Stomach (tissue), 19 donors: Measurements from ENCODE around the gene TBK1. TPM values are rescaled to one million over a fixed set of nuclear protein-coding genes. Genes with fewer than 3 reads are reported as not detected.
A peak's percentile ranks its signal among the peaks of the same experiment; 100 is the strongest.

ENCODE experiments used
- DNase-seq, 2 donors: peaks; one replicate each; pipeline versions ENCODE4 v3.0.0 to v3.0.0-alpha.2; 2013 to 2019
- H3K27ac ChIP-seq, 5 donors: fragments of 200-600 bp in 4 of 5; sonication (generic) in 4 of 5; one replicate each; pipeline ENCODE4 v1.5.1; 2013 to 2019; ENCODE audit warnings: mild to moderate bottlenecking in 1 of 5, moderate library complexity in 1 of 5
- H3K27me3 ChIP-seq, 3 donors: fragments of 200-600 bp; sonication (generic); one replicate each; pipeline ENCODE4 v1.5.1; 2017 to 2019; ENCODE audit warnings: mixed run types in 1 of 3
- H3K36me3 ChIP-seq, 4 donors: fragments of 200-600 bp; sonication (generic); 1 replicate in 3 of 4; 2 replicates in 1 of 4; pipeline ENCODE4 v1.5.1; 2016 to 2019
- H3K4me1 ChIP-seq, 4 donors: fragments of 200-600 bp; sonication (generic); one replicate each; pipeline ENCODE4 v1.5.1; 2016 to 2019
- H3K4me3 ChIP-seq, 4 donors: fragments of 200-600 bp; sonication (generic) in 3 of 4; one replicate each; pipeline ENCODE4 v1.5.1; 2016 to 2019; ENCODE audit warnings: mild to moderate bottlenecking in 1 of 4
- H3K9me3 ChIP-seq, 4 donors: fragments of 200-600 bp; sonication (generic); one replicate each; pipeline ENCODE4 v1.5.1; 2016 to 2019
- EP300 ChIP-seq: sonication (generic); formaldehyde crosslinking; IDR thresholded peaks from one replicate; pipeline ENCODE4 v1.6.1; 2017; ENCODE audit warnings: antibody characterized with exemption
- POLR2A ChIP-seq, 4 donors: fragments of 450-650 bp; IDR thresholded peaks; one replicate each; pipeline ENCODE4 v1.6.1; 2016; ENCODE audit warnings: antibody characterized with exemption in 4 of 4, control low read depth in 2 of 4, mild to moderate bottlenecking in 1 of 4, moderate library complexity in 1 of 4
- POLR2AphosphoS5 ChIP-seq, 3 donors: sonication (generic); formaldehyde crosslinking; IDR thresholded peaks; one replicate each; pipeline ENCODE4 v1.6.1; 2016; ENCODE audit warnings: antibody characterized with exemption in 3 of 3
- WGBS, 5 donors: extraction: QIAGEN DNeasy Blood & Tissue Kit in 3 of 5; methylation state at CpG; one replicate each; pipeline versions ENCODE4 v1.1.5 to v1.1.7; 2013 to 2018; 5-methylcytosine and 5-hydroxymethylcytosine counted together
- intact Hi-C: fragments of 100-400 bp; cut with DNase I; formaldehyde crosslinking; loops from one replicate; pipeline ENCODE4 v1.15.1; 2023; ENCODE audit warnings: low total_unique reads
- long read RNA-seq, 10 donors: transcript quantifications; one replicate each; lab custom pipeline, GENCODE V29; 2026
- polyA plus RNA-seq, 3 donors: library from polyadenylated mRNA; stranded (reverse); fragments of 200-250 nt; gene quantifications; one replicate each; pipeline ENCODE4 v1.2.3, GENCODE V29; 2013
- total RNA-seq, 5 donors: library from RNA; depleted of rRNA; stranded (reverse); fragments of >200 nt; gene quantifications; one replicate each; pipeline versions ENCODE4 v1.1.0 to v1.2.3, GENCODE V29; 2014 to 2016
- TF ChIP-seq, protein P1 (sequence below), 7 experiments: fragments of 450-650 bp in 4 of 7; fragments of 200-600 bp in 3 of 7; sonication (generic) in 3 of 7; IDR thresholded peaks; one replicate each; pipeline ENCODE4 v1.5.1; 2016 to 2019; ENCODE audit warnings: antibody characterized with exemption in 7 of 7, control low read depth in 2 of 7, mild to moderate bottlenecking in 1 of 7
- donor health status: healthy with polysubstance abuse.
- donor health status: Bipolar disorder and iron deficiency.
- donor health status: healthy.

Gene TBK1
- total RNA-seq (10 to 100 TPM in 3 of 5 donors, 1 to 10 TPM in 2; 1.4 to 45.5 (median 13.4) TPM), polyA plus RNA-seq (10 to 100 TPM in 2 of 3 donors, 1 to 10 TPM in 1; 10.0 to 16.0 (median 11.3) TPM)
- long read RNA-seq, donor 1, partial matches to known transcripts, result 0 of 1 reads
- long read RNA-seq, donor 1, other reads (novel, unspliced or antisense), result 0 of 1 reads
- long read RNA-seq, donor 2, result 0 reads
- long read RNA-seq, donor 3, partial matches to known transcripts, result 0 of 4 reads
- long read RNA-seq, donor 3, other reads (novel, unspliced or antisense), result 0 of 4 reads
- long read RNA-seq, donor 4, partial matches to known transcripts, result 0 of 1 reads
- long read RNA-seq, donor 4, other reads (novel, unspliced or antisense), result 0 of 1 reads
- long read RNA-seq, donor 5, partial matches to known transcripts, result 0 of 1 reads
- long read RNA-seq, donor 5, other reads (novel, unspliced or antisense), result 0 of 1 reads
- long read RNA-seq, donor 6, partial matches to known transcripts, result 0 of 2 reads
- long read RNA-seq, donor 6, other reads (novel, unspliced or antisense), result 0 of 2 reads
- long read RNA-seq, donor 7, partial matches to known transcripts, result 0 of 1 reads
- long read RNA-seq, donor 7, other reads (novel, unspliced or antisense), result 0 of 1 reads
- long read RNA-seq, donor 8, partial matches to known transcripts, result 0 of 2 reads
- long read RNA-seq, donor 8, other reads (novel, unspliced or antisense), result 0 of 2 reads
- long read RNA-seq, donor 9, partial matches to known transcripts, result 0 of 2 reads
- long read RNA-seq, donor 9, other reads (novel, unspliced or antisense), result 0 of 2 reads
- long read RNA-seq, donor 10, result 0 reads

DNA sequence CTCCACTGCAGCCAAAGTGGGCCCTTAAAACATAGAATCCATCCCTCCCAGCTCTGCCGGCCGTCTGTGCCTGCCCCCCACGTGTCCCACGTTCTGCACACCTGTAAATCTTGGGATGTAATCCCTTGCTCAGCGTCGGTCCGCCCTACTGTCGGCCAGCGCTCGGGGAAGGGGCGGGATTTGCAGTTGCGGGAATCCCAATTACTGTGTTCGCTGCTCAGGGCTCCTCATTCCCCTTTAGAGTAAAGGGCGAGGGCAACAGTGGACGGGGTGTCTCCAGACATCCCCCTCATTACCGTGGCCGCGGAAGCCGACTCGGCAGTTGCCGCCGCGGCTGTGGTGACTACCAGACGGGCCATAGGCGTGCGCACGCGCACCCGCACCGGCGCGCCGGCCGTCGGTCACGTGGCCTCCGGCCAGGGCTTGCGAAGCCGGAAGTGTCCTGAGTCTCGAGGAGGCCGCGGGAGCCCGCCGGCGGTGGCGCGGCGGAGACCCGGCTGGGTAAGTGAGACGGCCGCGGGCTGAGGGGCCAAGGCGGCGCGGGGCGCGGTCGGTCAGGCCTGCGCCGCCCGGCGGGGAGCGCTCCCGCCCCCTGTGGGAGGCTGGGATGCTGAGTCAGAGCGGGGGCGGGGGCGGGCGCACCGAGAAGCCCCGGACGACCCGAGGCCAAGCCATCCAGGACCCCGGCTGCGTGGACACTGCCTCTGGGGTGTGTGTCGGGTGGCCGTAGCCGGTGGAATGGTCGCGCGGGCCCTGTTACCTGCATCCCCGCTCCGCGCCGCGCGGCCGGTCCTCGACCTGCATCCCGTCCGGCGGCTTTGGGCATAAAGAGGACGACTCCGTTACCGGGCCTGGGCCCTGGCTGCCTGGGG is at the start of gene TBK1:
TBK1 (plus strand) TSS at position 434 of the 872 bp plus-strand sequence. CDS start 3,751 bp downstream, outside the sequence.
- WGBS, 5 donors, result 0 to 1% (median 0%) methylated on average over 30 to 94 of the region's 94 CpGs
- H3K9me3 ChIP-seq, result no peaks in the 10 kb centered on the region
- peak; percentile 93 to 96 for DNase-seq
- intact Hi-C loops, result no loop called here
- no peaks in the 10 kb centered on the region for H3K27me3 ChIP-seq
- H3K4me3 ChIP-seq, result peak within 1 kb of the TSS; percentile 78 to 96 (median 82)
- H3K27ac ChIP-seq, result peak within 1 kb of the TSS; percentile 97 to 99 (median 98)
- peak; percentile 83 to 91 (median 90) for TF ChIP-seq POLR2AphosphoS5 (IDR thresholded peaks at IDR 0.05)
- TF ChIP-seq, protein P1, sequence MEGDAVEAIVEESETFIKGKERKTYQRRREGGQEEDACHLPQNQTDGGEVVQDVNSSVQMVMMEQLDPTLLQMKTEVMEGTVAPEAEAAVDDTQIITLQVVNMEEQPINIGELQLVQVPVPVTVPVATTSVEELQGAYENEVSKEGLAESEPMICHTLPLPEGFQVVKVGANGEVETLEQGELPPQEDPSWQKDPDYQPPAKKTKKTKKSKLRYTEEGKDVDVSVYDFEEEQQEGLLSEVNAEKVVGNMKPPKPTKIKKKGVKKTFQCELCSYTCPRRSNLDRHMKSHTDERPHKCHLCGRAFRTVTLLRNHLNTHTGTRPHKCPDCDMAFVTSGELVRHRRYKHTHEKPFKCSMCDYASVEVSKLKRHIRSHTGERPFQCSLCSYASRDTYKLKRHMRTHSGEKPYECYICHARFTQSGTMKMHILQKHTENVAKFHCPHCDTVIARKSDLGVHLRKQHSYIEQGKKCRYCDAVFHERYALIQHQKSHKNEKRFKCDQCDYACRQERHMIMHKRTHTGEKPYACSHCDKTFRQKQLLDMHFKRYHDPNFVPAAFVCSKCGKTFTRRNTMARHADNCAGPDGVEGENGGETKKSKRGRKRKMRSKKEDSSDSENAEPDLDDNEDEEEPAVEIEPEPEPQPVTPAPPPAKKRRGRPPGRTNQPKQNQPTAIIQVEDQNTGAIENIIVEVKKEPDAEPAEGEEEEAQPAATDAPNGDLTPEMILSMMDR (IDR thresholded peaks at IDR 0.05), result peak in 1 of 7 experiments; percentile 20
- no peak for TF ChIP-seq EP300
- no peak for TF ChIP-seq POLR2A (IDR thresholded peaks at IDR 0.05)
- peaks cover 8 to 30% (median 23%) of the 10 kb centered on the region in 4 donors for H3K36me3 ChIP-seq
- peaks cover 2 to 47% (median 31%) of the 10 kb centered on the region in 4 donors for H3K4me1 ChIP-seq

DNA sequence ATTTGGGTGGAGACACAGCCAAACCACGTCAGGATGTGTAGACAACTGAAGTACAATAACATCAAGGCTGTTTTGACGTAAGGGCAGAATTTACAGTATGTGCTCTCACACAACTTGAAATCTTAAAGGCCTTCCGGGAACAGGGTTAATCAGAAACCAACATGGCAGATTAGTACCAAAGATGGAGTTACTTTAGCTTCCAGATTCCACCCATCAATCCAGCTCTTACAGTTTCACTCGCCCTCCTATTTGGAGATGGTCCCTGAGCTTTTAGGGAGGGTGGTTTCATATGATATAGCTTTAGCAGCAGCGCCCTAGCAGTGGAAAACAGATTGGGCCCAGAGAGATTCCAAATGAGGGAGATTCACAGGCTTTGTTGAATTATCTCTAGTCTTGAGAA is 49.7 kb upstream of the TBK1 start:
- intact Hi-C loops, result no loop called here
- no peaks in the 10 kb centered on the region for H3K27me3 ChIP-seq
- H3K4me3 ChIP-seq, result no peak overlapping the region
- no peaks in the 10 kb centered on the region for H3K9me3 ChIP-seq
- DNase-seq, result no peak
- H3K4me1 ChIP-seq, result peaks cover 13 to 30% (median 23%) of the 10 kb centered on the region in 4 donors
- 82 to 94% (median 91%) methylated on average over 5 of the region's 5 CpGs for WGBS, 5 donors
- H3K36me3 ChIP-seq, result no peaks in the 10 kb centered on the region
- H3K27ac ChIP-seq, result no peak overlapping the region
- TF ChIP-seq, protein P1 (IDR thresholded peaks at IDR 0.05), result no peak
- TF ChIP-seq POLR2A (IDR thresholded peaks at IDR 0.05) (no peak), EP300 (no peak)

DNA sequence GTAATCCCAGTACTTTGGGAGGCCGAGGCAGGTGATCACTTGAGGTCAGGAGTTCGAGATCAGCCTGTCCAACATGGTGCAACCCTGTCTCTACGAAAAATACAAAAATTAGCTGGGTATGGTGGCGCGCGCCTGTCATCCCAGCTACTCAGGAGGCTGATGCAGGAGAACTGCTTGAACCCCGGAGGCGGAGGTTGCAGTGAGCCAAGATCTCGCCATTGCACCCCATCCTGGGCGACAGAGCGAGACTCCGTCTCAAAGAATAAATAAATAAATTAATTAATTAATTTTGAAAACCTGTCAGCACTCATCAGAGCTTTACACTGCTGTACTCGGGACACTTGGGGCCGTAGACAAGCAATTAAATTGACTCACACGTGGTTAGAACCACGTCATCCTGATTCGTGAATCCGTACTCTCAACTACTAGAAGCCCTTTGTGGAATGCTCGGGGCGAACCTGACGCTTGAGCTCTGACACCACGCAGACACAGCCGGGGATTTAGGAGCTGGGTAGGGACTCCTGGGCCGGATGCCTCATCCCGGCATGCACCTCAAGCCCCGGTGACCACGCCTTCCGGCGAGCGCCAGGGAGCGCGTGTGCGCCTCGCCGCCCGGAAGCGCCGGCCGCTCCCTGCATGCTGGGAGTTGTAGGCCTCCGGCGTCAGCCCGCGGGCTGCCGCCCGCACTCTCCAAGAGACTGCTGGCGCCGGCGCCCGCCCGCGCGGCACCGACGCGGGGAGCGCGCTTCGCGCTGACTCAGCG is 48.0 kb upstream of the TBK1 start, which contains the start of gene XPOT:
XPOT (plus strand) TSS at position 686 of the 763 bp plus-strand sequence. CDS start 5,644 bp downstream, outside the sequence.
- H3K4me1 ChIP-seq, result peaks cover 13 to 43% (median 29%) of the 10 kb centered on the region in 4 donors
- intact Hi-C loops, result no loop called here
- H3K36me3 ChIP-seq, result no peaks in the 10 kb centered on the region
- DNase-seq, result peak; percentile 95 to 99
- H3K27me3 ChIP-seq, result no peaks in the 10 kb centered on the region
- TF ChIP-seq, protein P1 (IDR thresholded peaks at IDR 0.05), result no peak
- peak; percentile 78 to 94 (median 90) for TF ChIP-seq POLR2AphosphoS5 (IDR thresholded peaks at IDR 0.05)
- peak within 1 kb of the TSS; percentile 67 to 96 (median 94) for H3K4me3 ChIP-seq
- no peaks in the 10 kb centered on the region for H3K9me3 ChIP-seq
- peak within 1 kb of the TSS; percentile 92 to 100 (median 99) for H3K27ac ChIP-seq
- 11 to 23% (median 12%) methylated on average over 21 to 60 of the region's 60 CpGs for WGBS, 5 donors
